T-cell (primary cell): ENCODE results near the gene NPIPB6. TPM values are rescaled to one million over a fixed set of nuclear protein-coding genes. Genes with fewer than 3 reads are reported as not detected.

Experiments
- total RNA-seq, 35 experiments: library from RNA in 6 of 35; stranded (reverse) in 6 of 35; fragments of 120-200 nt in 1 of 35; gene quantifications; one replicate each; pipeline versions ENCODE4 v1.2.1 to v1.2.4 and lab custom pipeline; 2013 to 2026

Gene NPIPB6
- total RNA-seq, 5 donors from 2014 or later (not counting 1 experiment from before 2014, with no cell fraction given) = 0.70 to 4.6 (median 3.2) TPM

Other genes starting within 250 kb of the NPIPB6 start
- gene XPO6, start 151.5 kb downstream of the NPIPB6 start, total RNA-seq = 100 to 1,000 TPM; 355 to 403 (median 391) TPM
- 10 to 100 TPM; 21.8 to 26.3 (median 23.4) TPM for gene SBK1, start 71.0 kb downstream of the NPIPB6 start, total RNA-seq
- gene EIF3CL, start 40.3 kb upstream of the NPIPB6 start, total RNA-seq = 10 to 100 TPM in 4 of 5 donors, 1 to 10 TPM in 1; 9.2 to 63.5 (median 42.2) TPM
- gene NPIPB7, start 108.8 kb upstream of the NPIPB6 start, total RNA-seq = under 1 TPM; 0.25 to 0.88 (median 0.39) TPM
- 10 to 100 TPM; 48.4 to 68.6 (median 61.1) TPM for gene CLN3, start 128.6 kb upstream of the NPIPB6 start, total RNA-seq
- gene APOBR, start 131.1 kb upstream of the NPIPB6 start, total RNA-seq = 10 to 100 TPM in 3 of 5 donors, 1 to 10 TPM in 2; 6.4 to 16.9 (median 10.3) TPM
- not detected for gene IL27, start 143.3 kb upstream of the NPIPB6 start, total RNA-seq
- gene NUPR1, start 175.5 kb upstream of the NPIPB6 start, total RNA-seq = under 1 TPM in 3 of 5 donors, not detected in 2; 0.70 to 0.99 (median 0.98) TPM
- gene SGF29, start 190.4 kb upstream of the NPIPB6 start, total RNA-seq = 10 to 100 TPM; 52.6 to 79.3 (median 74.6) TPM
- gene SULT1A2, start 233.5 kb upstream of the NPIPB6 start, total RNA-seq = under 1 TPM in 3 of 5 donors, not detected in 2; 0.30 to 0.62 (median 0.53) TPM
- gene SULT1A1, start 246.5 kb upstream of the NPIPB6 start, total RNA-seq = 10 to 100 TPM; 13.3 to 19.0 (median 15.8) TPM